Adipose tissue (tissue), 3 donors: ENCODE results near the gene LOXL1. TPM values are rescaled to one million over a fixed set of nuclear protein-coding genes. Genes with fewer than 3 reads are reported as not detected.
A peak's percentile ranks its signal among the peaks of the same experiment; 100 is the strongest.

Source experiments
- H3K27ac ChIP-seq: one replicate; pipeline ENCODE4 v1.5.1; 2013; ENCODE audit warnings: low read depth, low read length
- WGBS, 3 donors: extraction: QIAGEN DNeasy Blood & Tissue Kit; methylation state at CpG; one replicate each; pipeline ENCODE4 v1.1.7; 2013; 5-methylcytosine and 5-hydroxymethylcytosine counted together
- polyA plus RNA-seq, 3 donors: library from polyadenylated mRNA; stranded (reverse); fragments of 200-250 nt; gene quantifications; one replicate each; pipeline ENCODE4 v1.2.3, GENCODE V29; 2013
- donor health status: healthy with polysubstance abuse.
- donor health status: Bipolar disorder and iron deficiency.
- donor health status: healthy.

LOXL1 gene
- polyA plus RNA-seq, 3 donors, result 4.2 to 15.7 (median 6.7) TPM

GRCh38 chr15:73946046-73946721, 19.9 kb downstream of the LOXL1 start:
- WGBS, 3 donors, result 73 to 79% (median 74%) methylated on average over 17 of the region's 17 CpGs
- H3K27ac ChIP-seq, result no peak overlapping the region

GRCh38 chr15:73946795-73947370, 20.6 kb downstream of the LOXL1 start:
- no peak overlapping the region for H3K27ac ChIP-seq
- 91 to 98% (median 96%) methylated on average over 8 to 9 of the region's 9 CpGs for WGBS, 3 donors

GRCh38 chr15:73947651-73948050, 21.4 kb downstream of the LOXL1 start:
- no peak overlapping the region for H3K27ac ChIP-seq
- WGBS, 3 donors, result 94 to 97% (median 96%) methylated on average over 9 of the region's 9 CpGs

GRCh38 chr15:73948396-73948795, 22.1 kb downstream of the LOXL1 start:
- 91 to 98% (median 94%) methylated on average over 4 of the region's 4 CpGs for WGBS, 3 donors
- H3K27ac ChIP-seq, result no peak overlapping the region

- 70 to 91% (median 82%) methylated on average over 4 of the region's 4 CpGs for WGBS, 3 donors
- no peak overlapping the region for H3K27ac ChIP-seq
These were observed 22.7 kb downstream of the LOXL1 start for GRCh38 chr15:73948982-73949381.

- H3K27ac ChIP-seq, result no peak overlapping the region
- WGBS, 3 donors, result 89 to 92% (median 92%) methylated on average over 10 of the region's 10 CpGs
These were observed 23.2 kb downstream of the LOXL1 start for GRCh38 chr15:73949496-73949895.

- no peak overlapping the region for H3K27ac ChIP-seq
These were observed 24.2 kb downstream of the LOXL1 start for GRCh38 chr15:73950479-73950830.

GRCh38 chr15:73950831-73951561, 24.7 kb downstream of the LOXL1 start:
- WGBS, 3 donors, result 4 to 8% (median 4%) methylated on average over 15 of the region's 15 CpGs
- peak overlapping the region; percentile 46 for H3K27ac ChIP-seq

GRCh38 chr15:73951601-73952000, 25.3 kb downstream of the LOXL1 start:
- WGBS, 3 donors, result 36 to 78% (median 40%) methylated on average over 9 to 13 of the region's 13 CpGs
- peak overlapping the region; percentile 30 for H3K27ac ChIP-seq

GRCh38 chr15:73952171-73952912, 26.1 kb downstream of the LOXL1 start:
- 81 to 85% (median 82%) methylated on average over 21 of the region's 21 CpGs for WGBS, 3 donors
- peak overlapping the region; percentile 20 for H3K27ac ChIP-seq

- WGBS, 3 donors, result 78 to 81% (median 80%) methylated on average over 10 of the region's 10 CpGs
- H3K27ac ChIP-seq, result no peak overlapping the region
These were observed 26.9 kb downstream of the LOXL1 start for GRCh38 chr15:73952913-73953750.

GRCh38 chr15:73954188-73955145, 28.2 kb downstream of the LOXL1 start:
- WGBS, 3 donors, result 84 to 92% (median 89%) methylated on average over 27 of the region's 27 CpGs
- no peak overlapping the region for H3K27ac ChIP-seq

- H3K27ac ChIP-seq, result no peak overlapping the region
- WGBS, 3 donors, result 84 to 92% (median 89%) methylated on average over 4 of the region's 4 CpGs
These were observed 29.1 kb downstream of the LOXL1 start for GRCh38 chr15:73955326-73955725.

- H3K27ac ChIP-seq, result no peak overlapping the region
- 76 to 81% (median 77%) methylated on average over 12 of the region's 12 CpGs for WGBS, 3 donors
These were observed 29.8 kb downstream of the LOXL1 start for GRCh38 chr15:73955861-73956742.

- H3K27ac ChIP-seq, result no peak overlapping the region
- WGBS, 3 donors, result 16 to 67% (median 19%) methylated on average over 9 of the region's 9 CpGs
These were observed 30.5 kb downstream of the LOXL1 start for GRCh38 chr15:73956743-73957135.

GRCh38 chr15:73957276-73957675, 31.0 kb downstream of the LOXL1 start:
- WGBS, 3 donors, result 66 to 78% (median 67%) methylated on average over 8 of the region's 8 CpGs

More at GRCh38 chr15:73957276-73957675, 31.0 kb downstream of the LOXL1 start:
- no peak overlapping the region for H3K27ac ChIP-seq
